SK-N-SH (cell line): ENCODE data around the gene WDR91.

Experiments
- CHD2 ChIP-seq: fragments of 150-350 bp; IDR thresholded peaks from 2 replicates; pipeline ENCODE4 v1.6.1; 2018; ENCODE audit warnings: low read length; ENCODE audit not compliant: partially characterized antibody
- ELF1 ChIP-seq: IDR thresholded peaks from 2 replicates; pipeline ENCODE4 v1.4.0; 2012
- EP300 ChIP-seq, 2 experiments: IDR thresholded peaks; 2 replicates each; pipeline versions ENCODE4 v1.4.0 to v1.6.1; 2012; ENCODE audit warnings: borderline replicate concordance in 1 of 2, low read depth in 1 of 2, low read length in 1 of 2
- EZH2phosphoT487 ChIP-seq: fragments of 200-600 bp; sonication (generic); IDR thresholded peaks from 2 replicates; pipeline ENCODE4 v1.6.1; 2017; ENCODE audit warnings: low read depth, mixed run types, mild to moderate bottlenecking, antibody characterized with exemption, moderate library complexity, borderline replicate concordance
- GABPA ChIP-seq: IDR thresholded peaks from 2 replicates; pipeline ENCODE4 v1.4.0; 2012; ENCODE audit warnings: low read depth, mild to moderate bottlenecking
- POLR2AphosphoS5 ChIP-seq: IDR thresholded peaks from 2 replicates; pipeline ENCODE4 v1.6.1; 2012; ENCODE audit warnings: low read depth, low read length
- RXRA ChIP-seq: IDR thresholded peaks from 2 replicates; pipeline ENCODE4 v1.4.0; 2012; ENCODE audit warnings: low read depth, mild to moderate bottlenecking, borderline replicate concordance
- TF ChIP-seq, protein P1 (sequence below): IDR thresholded peaks from 2 replicates; pipeline ENCODE4 v1.6.1; 2012; ENCODE audit warnings: mild to moderate bottlenecking, low read depth, low read length, moderate library complexity
- TF ChIP-seq, protein P2 (sequence below): fragments of 150-350 bp; IDR thresholded peaks from 2 replicates; pipeline ENCODE4 v1.6.1; 2017; ENCODE audit warnings: antibody characterized with exemption, low read length, low read depth, borderline replicate concordance
- TF ChIP-seq, protein P3 (sequence below): fragments of 200-600 bp; sonication (generic); IDR thresholded peaks from 2 replicates; pipeline ENCODE4 v1.6.1; 2017; ENCODE audit warnings: antibody characterized with exemption, mild to moderate bottlenecking, moderate library complexity

DNA sequence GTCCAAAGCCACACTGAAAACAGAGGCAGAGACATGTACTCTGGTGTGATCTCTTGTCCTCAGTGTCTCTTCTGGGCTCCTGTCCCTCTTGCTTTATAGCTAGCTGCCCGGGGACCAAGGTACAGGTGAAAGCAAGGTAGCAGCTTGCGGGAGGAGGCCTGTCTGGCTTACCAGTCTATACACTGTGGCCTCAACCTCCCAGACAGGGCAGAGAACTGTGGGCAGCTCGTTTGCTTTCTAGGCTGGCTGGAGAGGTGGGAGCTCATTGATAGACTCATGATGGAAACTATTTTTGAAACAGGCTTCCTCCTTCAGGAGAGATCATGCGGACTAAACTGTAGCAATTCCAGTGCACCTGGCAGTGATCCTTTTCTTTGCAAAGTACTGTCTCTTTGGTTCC, 45.5 kb downstream of the WDR91 start:
- TF ChIP-seq POLR2AphosphoS5: no peak
- TF ChIP-seq GABPA: no peak
- TF ChIP-seq, protein P1, sequence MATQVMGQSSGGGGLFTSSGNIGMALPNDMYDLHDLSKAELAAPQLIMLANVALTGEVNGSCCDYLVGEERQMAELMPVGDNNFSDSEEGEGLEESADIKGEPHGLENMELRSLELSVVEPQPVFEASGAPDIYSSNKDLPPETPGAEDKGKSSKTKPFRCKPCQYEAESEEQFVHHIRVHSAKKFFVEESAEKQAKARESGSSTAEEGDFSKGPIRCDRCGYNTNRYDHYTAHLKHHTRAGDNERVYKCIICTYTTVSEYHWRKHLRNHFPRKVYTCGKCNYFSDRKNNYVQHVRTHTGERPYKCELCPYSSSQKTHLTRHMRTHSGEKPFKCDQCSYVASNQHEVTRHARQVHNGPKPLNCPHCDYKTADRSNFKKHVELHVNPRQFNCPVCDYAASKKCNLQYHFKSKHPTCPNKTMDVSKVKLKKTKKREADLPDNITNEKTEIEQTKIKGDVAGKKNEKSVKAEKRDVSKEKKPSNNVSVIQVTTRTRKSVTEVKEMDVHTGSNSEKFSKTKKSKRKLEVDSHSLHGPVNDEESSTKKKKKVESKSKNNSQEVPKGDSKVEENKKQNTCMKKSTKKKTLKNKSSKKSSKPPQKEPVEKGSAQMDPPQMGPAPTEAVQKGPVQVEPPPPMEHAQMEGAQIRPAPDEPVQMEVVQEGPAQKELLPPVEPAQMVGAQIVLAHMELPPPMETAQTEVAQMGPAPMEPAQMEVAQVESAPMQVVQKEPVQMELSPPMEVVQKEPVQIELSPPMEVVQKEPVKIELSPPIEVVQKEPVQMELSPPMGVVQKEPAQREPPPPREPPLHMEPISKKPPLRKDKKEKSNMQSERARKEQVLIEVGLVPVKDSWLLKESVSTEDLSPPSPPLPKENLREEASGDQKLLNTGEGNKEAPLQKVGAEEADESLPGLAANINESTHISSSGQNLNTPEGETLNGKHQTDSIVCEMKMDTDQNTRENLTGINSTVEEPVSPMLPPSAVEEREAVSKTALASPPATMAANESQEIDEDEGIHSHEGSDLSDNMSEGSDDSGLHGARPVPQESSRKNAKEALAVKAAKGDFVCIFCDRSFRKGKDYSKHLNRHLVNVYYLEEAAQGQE: no peak
- TF ChIP-seq EZH2phosphoT487: no peak
- no peak for TF ChIP-seq ELF1
- TF ChIP-seq, protein P2, sequence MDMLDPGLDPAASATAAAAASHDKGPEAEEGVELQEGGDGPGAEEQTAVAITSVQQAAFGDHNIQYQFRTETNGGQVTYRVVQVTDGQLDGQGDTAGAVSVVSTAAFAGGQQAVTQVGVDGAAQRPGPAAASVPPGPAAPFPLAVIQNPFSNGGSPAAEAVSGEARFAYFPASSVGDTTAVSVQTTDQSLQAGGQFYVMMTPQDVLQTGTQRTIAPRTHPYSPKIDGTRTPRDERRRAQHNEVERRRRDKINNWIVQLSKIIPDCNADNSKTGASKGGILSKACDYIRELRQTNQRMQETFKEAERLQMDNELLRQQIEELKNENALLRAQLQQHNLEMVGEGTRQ: no peak
- TF ChIP-seq, protein P3, sequence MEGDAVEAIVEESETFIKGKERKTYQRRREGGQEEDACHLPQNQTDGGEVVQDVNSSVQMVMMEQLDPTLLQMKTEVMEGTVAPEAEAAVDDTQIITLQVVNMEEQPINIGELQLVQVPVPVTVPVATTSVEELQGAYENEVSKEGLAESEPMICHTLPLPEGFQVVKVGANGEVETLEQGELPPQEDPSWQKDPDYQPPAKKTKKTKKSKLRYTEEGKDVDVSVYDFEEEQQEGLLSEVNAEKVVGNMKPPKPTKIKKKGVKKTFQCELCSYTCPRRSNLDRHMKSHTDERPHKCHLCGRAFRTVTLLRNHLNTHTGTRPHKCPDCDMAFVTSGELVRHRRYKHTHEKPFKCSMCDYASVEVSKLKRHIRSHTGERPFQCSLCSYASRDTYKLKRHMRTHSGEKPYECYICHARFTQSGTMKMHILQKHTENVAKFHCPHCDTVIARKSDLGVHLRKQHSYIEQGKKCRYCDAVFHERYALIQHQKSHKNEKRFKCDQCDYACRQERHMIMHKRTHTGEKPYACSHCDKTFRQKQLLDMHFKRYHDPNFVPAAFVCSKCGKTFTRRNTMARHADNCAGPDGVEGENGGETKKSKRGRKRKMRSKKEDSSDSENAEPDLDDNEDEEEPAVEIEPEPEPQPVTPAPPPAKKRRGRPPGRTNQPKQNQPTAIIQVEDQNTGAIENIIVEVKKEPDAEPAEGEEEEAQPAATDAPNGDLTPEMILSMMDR: no peak
- TF ChIP-seq CHD2: no peak
- TF ChIP-seq RXRA: no peak
- TF ChIP-seq EP300 (IDR thresholded peaks at IDR 0.05; ENCODE audit: borderline replicate concordance in 1 of 2, low read depth in 1 of 2, low read length in 1 of 2): no peak
